ENCODE measurements around the gene COMMD6. TPM values are rescaled to one million over a fixed set of nuclear protein-coding genes. Genes with fewer than 3 reads are reported as not detected.
A peak's percentile ranks its signal among the peaks of the same experiment; 100 is the strongest.

Gene COMMD6
- total and polyA plus RNA-seq, 9 donors: 175 to 282 (median 217) TPM

DNA sequence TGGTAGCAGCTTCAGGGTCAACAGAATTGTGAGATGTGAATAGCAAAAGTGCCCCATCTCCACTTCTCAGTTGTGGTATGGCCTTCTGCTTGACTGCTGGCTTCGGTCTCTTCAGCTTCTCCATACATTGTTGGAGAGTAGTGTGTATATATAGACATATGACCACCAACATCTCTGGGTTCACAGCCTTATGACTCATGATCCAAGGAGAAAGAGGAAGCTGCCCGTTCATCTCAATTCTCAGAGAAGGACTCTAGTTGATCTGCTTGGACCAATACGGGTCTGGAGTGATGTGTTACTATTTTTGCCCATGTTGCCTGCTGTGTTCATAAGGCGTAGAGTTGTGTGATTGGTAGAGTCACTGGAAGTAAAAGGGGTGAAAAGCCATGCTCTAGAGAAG is 3.6 kb upstream of the COMMD6 start:
- no peak overlapping the region for H3K4me3 ChIP-seq (ENCODE audit: low read length)
- peaks cover 5% of the 10 kb centered on the region for H3K4me1 ChIP-seq (ENCODE audit: control insufficient read depth, insufficient read depth, low read length)
- H3K27ac ChIP-seq (ENCODE audit: low read length): no peak overlapping the region
- peak; percentile 60 for DNase-seq
- H3K9me3 ChIP-seq (replicated peaks; ENCODE audit: control insufficient read depth, low read depth, low read length): no peaks in the 10 kb centered on the region
- WGBS (ENCODE audit: insufficient coverage): 80% methylated on average over 2 of the region's 4 CpGs
- no peaks in the 10 kb centered on the region for H3K36me3 ChIP-seq (ENCODE audit: control insufficient read depth, insufficient read depth, low read length)
- no peaks in the 10 kb centered on the region for H3K27me3 ChIP-seq (ENCODE audit: control insufficient read depth, insufficient read depth, low read length)

GRCh38 chr13:75533861-75534260 is 3.8 kb downstream of the COMMD6 start:
- H3K9me3 ChIP-seq (replicated peaks; ENCODE audit: control insufficient read depth, low read depth, low read length): no peaks in the 10 kb centered on the region
- H3K27ac ChIP-seq (ENCODE audit: low read length): no peak overlapping the region
- peaks cover 12% of the 10 kb centered on the region for H3K36me3 ChIP-seq (ENCODE audit: control insufficient read depth, insufficient read depth, low read length)
- no peaks in the 10 kb centered on the region for H3K27me3 ChIP-seq (ENCODE audit: control insufficient read depth, insufficient read depth, low read length)
- H3K4me1 ChIP-seq (ENCODE audit: control insufficient read depth, insufficient read depth, low read length): peaks cover 5% of the 10 kb centered on the region
- WGBS (ENCODE audit: insufficient coverage): no CpG with 5 or more reads among the region's 1 CpG
- H3K4me3 ChIP-seq (ENCODE audit: low read length): no peak overlapping the region
- no peak for DNase-seq

GRCh38 chr13:75530549-75530961 is 7.1 kb downstream of the COMMD6 start:
- Histone ChIP-seq H3K27me3 (ENCODE audit: control insufficient read depth, insufficient read depth, low read length) (no peaks in the 10 kb centered on the region), H3K9me3 (replicated peaks; ENCODE audit: control insufficient read depth, low read depth, low read length) (no peaks in the 10 kb centered on the region), H3K4me3 (ENCODE audit: low read length) (no peak overlapping the region), H3K4me1 (ENCODE audit: control insufficient read depth, insufficient read depth, low read length) (no peaks in the 10 kb centered on the region), H3K27ac (ENCODE audit: low read length) (no peak overlapping the region), H3K36me3 (ENCODE audit: control insufficient read depth, insufficient read depth, low read length) (peaks cover 12% of the 10 kb centered on the region)
- no peak for DNase-seq

- Histone ChIP-seq H3K36me3 (ENCODE audit: control insufficient read depth, insufficient read depth, low read length) (peaks cover 4% of the 10 kb centered on the region), H3K27me3 (ENCODE audit: control insufficient read depth, insufficient read depth, low read length) (no peaks in the 10 kb centered on the region), H3K4me1 (ENCODE audit: control insufficient read depth, insufficient read depth, low read length) (no peaks in the 10 kb centered on the region), H3K4me3 (ENCODE audit: low read length) (no peak overlapping the region), H3K9me3 (replicated peaks; ENCODE audit: control insufficient read depth, low read depth, low read length) (no peaks in the 10 kb centered on the region), H3K27ac (ENCODE audit: low read length) (no peak overlapping the region)
- no peak for DNase-seq
- 76% methylated on average over 3 of the region's 3 CpGs for WGBS (ENCODE audit: insufficient coverage)
Measured at GRCh38 chr13:75521956-75522355, 15.7 kb downstream of the COMMD6 start.

DNA sequence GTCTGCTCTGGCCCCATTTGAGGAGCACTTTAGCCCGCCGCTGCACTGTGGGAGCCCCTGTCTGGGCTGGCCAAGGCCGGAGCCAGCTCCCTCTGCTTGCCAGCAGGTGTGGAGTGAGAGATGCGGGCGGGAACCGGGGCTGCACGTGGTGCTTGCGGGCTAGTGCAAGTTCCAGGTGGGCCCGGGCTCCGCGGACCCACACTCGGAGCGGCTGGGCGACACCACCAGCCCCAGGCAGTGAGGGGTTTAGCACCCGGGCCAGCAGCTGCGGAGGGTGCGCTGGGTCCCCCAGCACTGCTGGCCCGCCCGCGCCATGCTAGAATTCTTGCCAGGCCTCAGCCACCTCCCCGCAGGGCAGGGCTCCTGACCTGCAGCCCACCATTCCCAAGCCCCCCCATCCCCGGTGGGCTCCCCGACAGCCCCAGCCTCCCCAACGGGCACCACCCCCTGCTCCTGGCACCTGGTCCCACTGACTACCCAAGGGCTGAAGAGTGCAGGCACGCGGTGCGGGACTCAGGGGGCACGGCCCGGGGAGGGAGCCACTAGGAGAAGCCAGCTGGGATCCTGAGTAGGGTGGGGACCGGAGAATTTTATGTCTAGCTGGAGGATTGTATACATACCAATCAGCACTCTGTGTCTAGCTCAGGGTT is 19.1 kb downstream of the COMMD6 start:
- H3K27ac ChIP-seq (ENCODE audit: low read length): no peak overlapping the region
- 96% methylated on average over 25 of the region's 30 CpGs for WGBS (ENCODE audit: insufficient coverage)
- no peaks in the 10 kb centered on the region for H3K27me3 ChIP-seq (ENCODE audit: control insufficient read depth, insufficient read depth, low read length)
- DNase-seq: no peak
- no peaks in the 10 kb centered on the region for H3K4me1 ChIP-seq (ENCODE audit: control insufficient read depth, insufficient read depth, low read length)
- H3K36me3 ChIP-seq (ENCODE audit: control insufficient read depth, insufficient read depth, low read length): no peaks in the 10 kb centered on the region
- no peaks in the 10 kb centered on the region for H3K9me3 ChIP-seq (replicated peaks; ENCODE audit: control insufficient read depth, low read depth, low read length)
- H3K4me3 ChIP-seq (ENCODE audit: low read length): no peak overlapping the region

GRCh38 chr13:75514080-75514995 is 23.3 kb downstream of the COMMD6 start:
- no peak overlapping the region for H3K4me3 ChIP-seq (ENCODE audit: low read length)
- no peaks in the 10 kb centered on the region for H3K4me1 ChIP-seq (ENCODE audit: control insufficient read depth, insufficient read depth, low read length)
- no peak for DNase-seq
- H3K9me3 ChIP-seq (replicated peaks; ENCODE audit: control insufficient read depth, low read depth, low read length): no peaks in the 10 kb centered on the region
- no peaks in the 10 kb centered on the region for H3K27me3 ChIP-seq (ENCODE audit: control insufficient read depth, insufficient read depth, low read length)
- no peak overlapping the region for H3K27ac ChIP-seq (ENCODE audit: low read length)
- H3K36me3 ChIP-seq (ENCODE audit: control insufficient read depth, insufficient read depth, low read length): no peaks in the 10 kb centered on the region
- WGBS (ENCODE audit: insufficient coverage): no CpG with 5 or more reads among the region's 3 CpGs

- peak; percentile 12 for DNase-seq
- H3K27me3 ChIP-seq (ENCODE audit: control insufficient read depth, insufficient read depth, low read length): no peaks in the 10 kb centered on the region
- H3K4me3 ChIP-seq (ENCODE audit: low read length): no peak overlapping the region
- H3K36me3 ChIP-seq (ENCODE audit: control insufficient read depth, insufficient read depth, low read length): no peaks in the 10 kb centered on the region
- H3K27ac ChIP-seq (ENCODE audit: low read length): no peak overlapping the region
- no peaks in the 10 kb centered on the region for H3K4me1 ChIP-seq (ENCODE audit: control insufficient read depth, insufficient read depth, low read length)
- WGBS (ENCODE audit: insufficient coverage): 60% methylated on average over 1 of the region's 5 CpGs
- no peaks in the 10 kb centered on the region for H3K9me3 ChIP-seq (replicated peaks; ENCODE audit: control insufficient read depth, low read depth, low read length)
Measured at GRCh38 chr13:75513271-75513670, 24.4 kb downstream of the COMMD6 start.

- Histone ChIP-seq H3K27ac (ENCODE audit: low read length) (no peak overlapping the region), H3K4me3 (ENCODE audit: low read length) (no peak overlapping the region), H3K27me3 (ENCODE audit: control insufficient read depth, insufficient read depth, low read length) (no peaks in the 10 kb centered on the region), H3K4me1 (ENCODE audit: control insufficient read depth, insufficient read depth, low read length) (peaks cover 3% of the 10 kb centered on the region), H3K9me3 (replicated peaks; ENCODE audit: control insufficient read depth, low read depth, low read length) (no peaks in the 10 kb centered on the region), H3K36me3 (ENCODE audit: control insufficient read depth, insufficient read depth, low read length) (no peaks in the 10 kb centered on the region)
- WGBS (ENCODE audit: insufficient coverage): no CpG with 5 or more reads among the region's 3 CpGs
- peak; percentile 73 for DNase-seq
Measured at GRCh38 chr13:75512253-75512652, 25.4 kb downstream of the COMMD6 start.

- Histone ChIP-seq H3K4me1 (ENCODE audit: control insufficient read depth, insufficient read depth, low read length) (peaks cover 4% of the 10 kb centered on the region), H3K36me3 (ENCODE audit: control insufficient read depth, insufficient read depth, low read length) (no peaks in the 10 kb centered on the region), H3K27me3 (ENCODE audit: control insufficient read depth, insufficient read depth, low read length) (no peaks in the 10 kb centered on the region), H3K27ac (ENCODE audit: low read length) (no peak overlapping the region), H3K4me3 (ENCODE audit: low read length) (no peak overlapping the region), H3K9me3 (replicated peaks; ENCODE audit: control insufficient read depth, low read depth, low read length) (no peaks in the 10 kb centered on the region)
- no peak for DNase-seq
- no CpG with 5 or more reads among the region's 3 CpGs for WGBS (ENCODE audit: insufficient coverage)
Measured at GRCh38 chr13:75511051-75511625, 26.5 kb downstream of the COMMD6 start.

DNA sequence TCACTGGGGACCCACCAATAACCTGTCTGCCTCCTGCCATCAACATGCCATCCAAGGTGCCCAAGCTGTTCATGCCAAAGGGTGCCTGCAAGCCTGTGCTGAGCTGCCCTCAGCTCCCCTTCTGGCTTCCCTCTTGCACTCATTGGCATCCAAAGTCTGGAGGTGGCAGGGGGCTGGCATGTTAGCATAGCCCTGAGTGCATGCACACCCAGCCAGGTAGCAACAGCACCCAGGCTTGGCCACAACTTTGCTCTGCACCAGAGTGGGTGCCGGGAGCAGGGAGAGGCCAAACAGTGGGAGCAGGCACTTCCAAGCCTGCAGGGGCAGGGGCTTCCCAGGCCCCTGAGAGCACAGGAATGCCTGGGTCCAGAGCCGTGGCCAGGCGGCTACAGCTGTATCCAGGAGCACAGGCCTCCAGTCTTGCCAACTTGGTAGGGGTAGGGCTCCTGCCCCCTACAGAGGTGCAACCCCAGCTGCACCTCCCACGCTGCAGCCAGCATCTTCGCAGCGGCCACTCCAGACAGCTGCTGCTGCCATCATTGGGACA is 29.6 kb downstream of the COMMD6 start:
- WGBS (ENCODE audit: insufficient coverage): 72% methylated on average over 4 of the region's 6 CpGs
- no peaks in the 10 kb centered on the region for H3K9me3 ChIP-seq (replicated peaks; ENCODE audit: control insufficient read depth, low read depth, low read length)
- no peak overlapping the region for H3K4me3 ChIP-seq (ENCODE audit: low read length)
- peaks cover 4% of the 10 kb centered on the region for H3K4me1 ChIP-seq (ENCODE audit: control insufficient read depth, insufficient read depth, low read length)
- no peaks in the 10 kb centered on the region for H3K36me3 ChIP-seq (ENCODE audit: control insufficient read depth, insufficient read depth, low read length)
- no peak for DNase-seq
- no peak overlapping the region for H3K27ac ChIP-seq (ENCODE audit: low read length)
- H3K27me3 ChIP-seq (ENCODE audit: control insufficient read depth, insufficient read depth, low read length): no peaks in the 10 kb centered on the region

Data from muscle of leg (tissue), 11 donors.